AG04449 (cell line): Measurements from ENCODE around the gene FHOD3.

Source experiments
- CTCF ChIA-PET: fragments of 350-600 bp; formaldehyde crosslinking; extraction: SDS; loops from one replicate; lab custom pipeline; 2021; ENCODE audit warnings: antibody characterized with exemption; lab: Yijun Ruan, JAX
- POLR2A ChIA-PET: fragments of 400-600, 350-600 bp; formaldehyde crosslinking; extraction: SDS; loops from one replicate; lab custom pipeline; 2020; ENCODE audit warnings: antibody characterized with exemption, inconsistent platforms; lab: Yijun Ruan, JAX
- DNase-seq: peaks from one replicate; pipeline ENCODE4 v3.0.0-alpha.2; 2010; ENCODE audit warnings: low read depth, low spot score
- H3K4me3 ChIP-seq: 2 replicates; pipeline ENCODE4 v1.5.1; 2011; ENCODE audit warnings: low read depth, mild to moderate bottlenecking, control low read depth, low read length
- TF ChIP-seq, protein P1 (sequence below): IDR thresholded peaks from one replicate; pipeline ENCODE4 v1.5.1; 2011; ENCODE audit warnings: mild to moderate bottlenecking, moderate library complexity, low read length, control low read depth, inconsistent platforms; ENCODE audit not compliant: insufficient read depth; ENCODE audit errors: missing control alignments

FHOD3 gene

DNA sequence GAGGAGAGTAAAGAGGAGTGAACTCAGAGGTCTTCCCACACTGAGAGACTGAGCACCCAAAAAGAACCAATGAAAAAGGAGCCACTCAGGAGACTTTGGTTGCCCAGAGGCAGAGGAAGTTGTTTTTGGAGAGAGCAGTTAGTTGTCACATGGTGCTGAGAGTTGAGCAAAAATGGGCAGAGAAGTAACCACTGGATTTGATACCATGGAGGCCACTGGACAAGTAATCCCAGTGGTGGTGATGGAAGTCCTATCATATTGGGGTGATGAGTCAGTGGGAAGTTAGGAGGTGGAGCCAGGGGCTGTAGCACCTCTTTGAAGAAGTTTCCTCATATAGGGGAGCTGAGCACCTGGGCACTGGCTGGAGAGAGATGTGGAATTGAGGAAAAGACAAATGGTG is 295.5 kb downstream of the FHOD3 start:
- no peak for DNase-seq
- CTCF ChIA-PET, result no interaction called here
- TF ChIP-seq, protein P1, sequence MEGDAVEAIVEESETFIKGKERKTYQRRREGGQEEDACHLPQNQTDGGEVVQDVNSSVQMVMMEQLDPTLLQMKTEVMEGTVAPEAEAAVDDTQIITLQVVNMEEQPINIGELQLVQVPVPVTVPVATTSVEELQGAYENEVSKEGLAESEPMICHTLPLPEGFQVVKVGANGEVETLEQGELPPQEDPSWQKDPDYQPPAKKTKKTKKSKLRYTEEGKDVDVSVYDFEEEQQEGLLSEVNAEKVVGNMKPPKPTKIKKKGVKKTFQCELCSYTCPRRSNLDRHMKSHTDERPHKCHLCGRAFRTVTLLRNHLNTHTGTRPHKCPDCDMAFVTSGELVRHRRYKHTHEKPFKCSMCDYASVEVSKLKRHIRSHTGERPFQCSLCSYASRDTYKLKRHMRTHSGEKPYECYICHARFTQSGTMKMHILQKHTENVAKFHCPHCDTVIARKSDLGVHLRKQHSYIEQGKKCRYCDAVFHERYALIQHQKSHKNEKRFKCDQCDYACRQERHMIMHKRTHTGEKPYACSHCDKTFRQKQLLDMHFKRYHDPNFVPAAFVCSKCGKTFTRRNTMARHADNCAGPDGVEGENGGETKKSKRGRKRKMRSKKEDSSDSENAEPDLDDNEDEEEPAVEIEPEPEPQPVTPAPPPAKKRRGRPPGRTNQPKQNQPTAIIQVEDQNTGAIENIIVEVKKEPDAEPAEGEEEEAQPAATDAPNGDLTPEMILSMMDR, result no peak
- POLR2A ChIA-PET, result no interaction called here
- no peak overlapping the region for H3K4me3 ChIP-seq

GRCh38 chr18:36593641-36594040 is 296.1 kb downstream of the FHOD3 start:
- ChIA-PET CTCF (no interaction called here), POLR2A (no interaction called here)
- TF ChIP-seq, protein P1, result no peak
- no peak for DNase-seq
- H3K4me3 ChIP-seq, result no peak overlapping the region

GRCh38 chr18:36594621-36595020 is 297.1 kb downstream of the FHOD3 start:
- DNase-seq, result no peak
- H3K4me3 ChIP-seq, result no peak overlapping the region
- TF ChIP-seq, protein P1, result no peak
- ChIA-PET CTCF (no interaction called here), POLR2A (no interaction called here)

- ChIA-PET CTCF (no interaction called here), POLR2A (no interaction called here)
- no peak overlapping the region for H3K4me3 ChIP-seq
- TF ChIP-seq, protein P1, result no peak
- DNase-seq, result no peak
Observed at GRCh38 chr18:36595046-36595817, 297.7 kb downstream of the FHOD3 start.

- ChIA-PET CTCF (interaction anchor here (1.5 kb wide), 1 partner anchor 92 kb away, joined by 7 read pairs; no protein-coding TSS in a partner anchor), POLR2A (no interaction called here)
- no peak overlapping the region for H3K4me3 ChIP-seq
- DNase-seq, result no peak
- TF ChIP-seq, protein P1, result no peak
Observed at GRCh38 chr18:36595818-36596215, 298.3 kb downstream of the FHOD3 start.

GRCh38 chr18:36597636-36598035 is 300.1 kb downstream of the FHOD3 start:
- ChIA-PET POLR2A (no interaction called here), CTCF (interaction anchor here (1.2 kb wide), 1 partner anchor 10 kb away, joined by 3 read pairs; no protein-coding TSS in a partner anchor)

More at GRCh38 chr18:36597636-36598035, 300.1 kb downstream of the FHOD3 start:
- H3K4me3 ChIP-seq, result no peak overlapping the region
- TF ChIP-seq, protein P1, result no peak
- DNase-seq, result no peak
